ENCODE results near the gene PHOSPHO2. TPM values are rescaled to one million over a fixed set of nuclear protein-coding genes. Genes with fewer than 3 reads are reported as not detected.

The PHOSPHO2 gene
- total RNA-seq, 1 experiment from 2014 or later: 2.1 TPM

Other genes starting within 250 kb of the PHOSPHO2 start
- gene BBS5, start 215.0 kb upstream of the PHOSPHO2 start, total RNA-seq (2014; rRNA removed): 6.0 and 7.2 TPM in 2 replicates
- 32.3 and 91.1 TPM in 2 replicates for gene KLHL41, start 184.8 kb upstream of the PHOSPHO2 start, total RNA-seq (2014; rRNA removed)
- 22.8 and 26.9 TPM in 2 replicates for gene FASTKD1, start 120.6 kb upstream of the PHOSPHO2 start, total RNA-seq (2014; rRNA removed)
- 22.8 and 26.0 TPM in 2 replicates for gene PPIG, start 110.1 kb upstream of the PHOSPHO2 start, total RNA-seq (2014; rRNA removed)
- gene CFAP210, start 64 bp upstream of the PHOSPHO2 start, total RNA-seq (2014; rRNA removed): not detected in 2 replicates
- 3.3 and 4.6 TPM in 2 replicates for gene KLHL23, start 39.4 kb downstream of the PHOSPHO2 start, total RNA-seq (2014; rRNA removed)
- gene SSB, start 104.4 kb downstream of the PHOSPHO2 start, total RNA-seq (2014; rRNA removed): 151 and 157 TPM in 2 replicates
- 48.7 and 54.0 TPM in 2 replicates for gene METTL5, start 130.4 kb downstream of the PHOSPHO2 start, total RNA-seq (2014; rRNA removed)
- 21.7 and 26.3 TPM in 2 replicates for gene UBR3, start 133.0 kb downstream of the PHOSPHO2 start, total RNA-seq (2014; rRNA removed)